Iris pigment epithelial cell (primary cell): Measurements from ENCODE around the gene ACTN1.
A peak's percentile ranks its signal among the peaks of the same experiment; 100 is the strongest.

Experiments
- DNase-seq: peaks from one replicate; pipeline ENCODE4 v3.0.0-alpha.2; 2011; ENCODE audit warnings: low read depth

ACTN1 gene

GRCh38 chr14:68951800-68952530 is 27.1 kb downstream of the ACTN1 start:
- no peak for DNase-seq

- peak; percentile 93 for DNase-seq
These were observed 27.9 kb downstream of the ACTN1 start for GRCh38 chr14:68951035-68951797.

- peak; percentile 75 for DNase-seq
These were observed 29.0 kb downstream of the ACTN1 start for GRCh38 chr14:68950111-68950510.

GRCh38 chr14:68949601-68949965 is 29.5 kb downstream of the ACTN1 start:
- DNase-seq = no peak

DNA sequence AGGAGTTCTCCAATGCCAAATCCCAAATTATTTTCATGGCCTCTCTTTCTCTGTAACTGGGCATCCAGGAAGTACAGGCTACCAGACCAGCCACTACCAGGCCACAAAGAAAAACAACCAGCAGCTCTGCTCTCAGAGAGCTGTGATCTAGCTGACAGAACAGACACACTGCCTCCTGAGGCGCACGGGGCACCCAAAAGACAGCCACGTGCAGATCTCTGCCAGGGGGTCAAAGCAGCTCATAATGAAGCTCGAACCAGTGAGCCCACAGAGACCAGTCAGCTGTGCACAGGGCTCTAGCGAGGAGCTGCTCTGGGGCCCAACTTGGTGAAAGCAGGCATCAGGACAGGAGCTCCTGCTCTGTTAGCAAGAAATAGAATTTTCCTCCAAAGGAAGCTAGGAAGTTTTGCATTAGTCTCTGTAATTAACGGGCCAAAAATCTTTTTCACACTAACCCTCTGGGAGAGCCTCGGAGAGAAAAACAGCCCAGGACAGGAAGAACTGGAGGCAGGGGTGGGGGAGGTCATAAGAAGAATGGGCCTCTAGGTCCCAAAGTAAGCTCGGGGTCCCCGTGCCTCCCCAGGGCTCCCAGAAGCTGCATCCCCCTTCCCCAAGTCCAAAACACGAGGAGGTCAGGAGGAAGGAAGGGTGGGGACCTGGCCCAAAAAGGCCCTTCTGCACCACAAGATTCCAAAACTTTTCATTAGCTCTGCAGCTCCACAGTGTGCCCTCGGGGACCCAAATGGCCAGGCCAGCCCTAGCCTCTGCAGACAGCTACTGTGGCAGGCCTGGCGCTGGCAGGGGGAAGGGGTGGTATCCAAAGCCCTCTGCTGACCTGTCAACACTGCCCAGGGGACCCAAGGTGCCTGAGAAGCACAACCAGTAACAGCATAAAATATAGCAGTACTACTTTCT is 30.2 kb downstream of the ACTN1 start:
- DNase-seq = no peak

- DNase-seq = peak; percentile 76
These were observed 31.3 kb downstream of the ACTN1 start for GRCh38 chr14:68947802-68948201.

DNA sequence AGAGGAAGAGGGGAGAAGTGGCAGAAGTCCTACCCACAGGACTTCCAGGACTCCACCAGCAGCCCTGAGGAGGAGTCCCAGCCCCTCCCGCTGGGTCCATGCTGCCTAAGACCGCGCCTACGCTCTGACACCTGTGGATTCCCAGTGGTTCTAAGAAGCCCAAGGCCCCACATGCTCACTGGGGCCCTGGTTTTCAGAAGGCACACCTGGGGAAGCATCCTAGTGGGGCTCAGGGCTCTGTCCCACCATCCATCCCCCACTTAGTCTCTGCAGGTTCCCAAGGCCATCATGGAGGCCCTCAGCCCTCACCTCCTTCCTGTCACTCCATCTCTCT is 32.6 kb downstream of the ACTN1 start:
- no peak for DNase-seq

DNA sequence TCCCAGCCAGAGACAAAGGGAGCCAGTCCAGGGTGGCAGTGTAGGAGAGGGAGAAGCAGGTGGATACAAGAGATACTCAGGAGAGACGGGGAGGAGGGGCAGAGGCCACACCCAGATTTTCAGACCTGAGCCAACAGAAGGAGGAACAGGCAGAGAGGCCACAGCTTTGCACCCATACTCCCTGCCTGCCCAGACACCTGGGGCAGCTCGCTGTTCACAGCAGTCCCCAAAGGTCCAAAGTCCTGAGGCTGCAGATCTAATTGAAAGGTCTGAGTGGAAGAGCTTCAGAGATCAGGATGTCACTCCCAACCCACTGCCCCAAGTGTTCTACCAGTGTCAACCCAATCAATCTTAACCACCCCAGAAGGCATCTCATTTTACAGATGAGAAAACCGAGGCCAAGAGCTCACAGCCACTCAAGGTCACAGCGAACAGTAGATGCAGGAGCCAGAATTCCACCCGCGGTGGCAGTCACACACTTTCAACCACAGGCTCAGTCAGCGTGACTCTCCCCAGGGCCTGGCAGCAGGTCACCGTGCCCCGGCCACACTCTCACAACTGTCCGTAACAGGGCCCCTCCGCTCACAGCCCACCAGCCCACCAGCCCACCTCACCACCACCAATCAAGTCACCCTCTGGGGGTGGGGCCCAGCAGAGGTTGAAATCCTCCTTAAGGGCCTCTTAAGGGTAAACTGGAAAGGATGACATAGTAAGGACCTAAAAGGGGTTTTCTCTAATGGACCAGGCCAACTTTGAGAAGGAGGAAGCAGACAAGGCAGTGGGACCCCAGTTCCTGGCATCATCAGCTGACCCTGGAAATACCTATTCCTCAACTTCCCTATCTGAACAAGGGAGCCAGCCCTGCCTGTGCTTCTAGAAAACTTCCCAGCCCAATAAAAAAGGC is 33.3 kb downstream of the ACTN1 start:
- no peak for DNase-seq

GRCh38 chr14:68945190-68945584 is 33.9 kb downstream of the ACTN1 start:
- no peak for DNase-seq

DNA sequence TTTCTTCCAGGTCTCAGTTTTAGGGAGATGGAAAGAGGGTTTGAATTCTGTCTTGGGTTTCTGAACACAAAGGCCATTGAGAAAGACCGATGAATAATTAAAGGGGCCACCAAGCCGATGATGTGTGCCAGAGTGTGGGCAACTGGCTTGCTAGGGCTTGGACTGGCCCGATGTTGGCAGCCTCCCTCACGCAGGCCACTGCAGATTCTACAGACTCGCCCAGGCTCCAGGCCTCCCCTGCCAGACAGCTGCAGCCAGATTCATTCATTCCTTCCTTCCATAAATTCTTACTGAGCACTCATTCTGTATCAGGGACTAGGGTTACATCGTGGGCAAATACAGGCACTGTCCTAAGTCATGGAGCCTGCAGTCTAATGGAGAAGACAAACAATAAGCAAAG is 34.9 kb downstream of the ACTN1 start:
- no peak for DNase-seq

- no peak for DNase-seq
These were observed 36.0 kb downstream of the ACTN1 start for GRCh38 chr14:68943107-68943506.

- no peak for DNase-seq
These were observed 36.6 kb downstream of the ACTN1 start for GRCh38 chr14:68942296-68943035.

- peak; percentile 95 for DNase-seq
These were observed 37.3 kb downstream of the ACTN1 start for GRCh38 chr14:68941820-68942219.

GRCh38 chr14:68940614-68941185 is 38.4 kb downstream of the ACTN1 start:
- DNase-seq = no peak

DNA sequence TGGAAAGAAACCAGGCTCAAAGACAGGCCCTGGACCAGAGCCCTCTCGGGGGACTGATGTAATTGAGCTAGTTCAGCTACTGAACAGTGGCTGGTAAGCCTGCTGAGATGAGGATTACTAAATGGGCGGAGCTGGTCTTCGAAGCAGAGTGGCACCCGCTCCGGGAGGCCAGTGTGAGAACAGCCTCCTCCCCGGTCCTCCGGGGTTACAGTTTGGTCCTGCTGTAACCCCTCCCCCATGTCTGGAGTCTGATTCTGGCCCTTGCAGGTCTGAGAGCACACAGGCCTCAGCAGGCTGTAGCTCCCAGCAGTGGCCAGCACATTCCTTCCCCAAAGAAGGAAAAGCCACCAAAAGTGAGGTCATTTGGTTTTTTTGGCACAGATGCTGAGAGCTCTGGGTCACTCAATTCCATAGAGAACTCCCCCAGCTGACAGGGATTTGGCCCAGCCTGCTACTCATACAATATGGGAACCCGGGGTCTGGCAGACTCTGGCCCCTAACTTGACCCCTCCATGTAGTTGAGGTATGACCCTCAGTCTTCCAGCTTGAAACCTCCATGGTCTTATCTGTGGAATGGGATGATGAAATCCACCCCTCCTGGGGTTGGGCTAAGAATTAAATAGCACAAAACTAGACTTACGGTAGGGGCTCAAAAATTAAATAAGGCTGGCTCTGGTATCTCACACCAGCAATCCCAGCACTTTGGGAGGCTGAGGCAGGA is 39.0 kb downstream of the ACTN1 start:
- peak; percentile 98 for DNase-seq

GRCh38 chr14:68939181-68939892 is 39.8 kb downstream of the ACTN1 start:
- DNase-seq = no peak

GRCh38 chr14:68938271-68939150 is 40.6 kb downstream of the ACTN1 start:
- DNase-seq = no peak
